Panc1 (cell line): ENCODE data around the gene MED9. TPM values are rescaled to one million over a fixed set of nuclear protein-coding genes. Genes with fewer than 3 reads are reported as not detected.
"Not testable (repeated sequence)": the region's sequence is repeated elsewhere in the genome, so short reads cannot be mapped to it uniquely, and the experiment has no call there.

Experiments used
- ATAC-seq: fragments of 200-7000 bp; cut with Tn5 transposase; 2 replicates; pipeline ENCODE4 v1.9.1; 2020; ENCODE audit warnings: mild to moderate bottlenecking, moderate library complexity
- BruUV-seq: library from RNA; stranded (reverse); fragments of 400-500 nt; replicated peaks from 2 replicates; lab custom pipeline; 2021; lab: Mats Ljungman, UMichigan
- CTCF ChIA-PET: fragments of 300-600 bp; sonication (Branson Sonifier 250); formaldehyde crosslinking; loops from one replicate; lab custom pipeline; 2022; ENCODE audit warnings: antibody characterized with exemption; lab: Charles Lee
- POLR2A ChIA-PET: fragments of 300-600 bp; sonication (Branson Sonifier 250); formaldehyde crosslinking; loops from one replicate; lab custom pipeline; 2022; ENCODE audit warnings: antibody characterized with exemption; lab: Charles Lee
- DNase-seq: peaks from one replicate; pipeline ENCODE4 v3.0.0-alpha.2; 2010; ENCODE audit warnings: low read depth, low spot score
- H3K27ac ChIP-seq: 2 replicates; pipeline ENCODE4 v1.5.1; 2011; ENCODE audit warnings: mild to moderate bottlenecking, low read length, inconsistent platforms
- H3K27me3 ChIP-seq: fragments of 200-500 bp; sonication (Bioruptor generic); 2 replicates; pipeline ENCODE4 v1.6.0; 2014; ENCODE audit warnings: low read length, inconsistent platforms; ENCODE audit not compliant: control insufficient read depth, insufficient read depth
- H3K36me3 ChIP-seq: fragments of 200-500 bp; sonication (Bioruptor generic); 2 replicates; pipeline ENCODE4 v1.5.1; 2014; ENCODE audit warnings: inconsistent platforms, mild to moderate bottlenecking, low read length, moderate library complexity; ENCODE audit not compliant: control insufficient read depth, insufficient read depth
- H3K4me1 ChIP-seq: 2 replicates; pipeline ENCODE4 v1.5.1; 2011; ENCODE audit warnings: inconsistent platforms, mild to moderate bottlenecking, low read length, moderate library complexity; ENCODE audit not compliant: control insufficient read depth, insufficient read depth
- H3K4me3 ChIP-seq, 2 experiments: 2 replicates each; pipeline ENCODE4 v1.5.1; 2011 to 2012; ENCODE audit warnings: low read depth in 2 of 2, low read length in 2 of 2, mild to moderate bottlenecking in 2 of 2, inconsistent platforms in 1 of 2, moderate library complexity in 1 of 2
- H3K9me3 ChIP-seq: fragments of 200-500 bp; sonication (Bioruptor generic); 2 replicates; pipeline ENCODE4 v1.5.1; 2014; ENCODE audit warnings: low read depth, mild to moderate bottlenecking, inconsistent platforms, low read length, moderate library complexity; ENCODE audit not compliant: control insufficient read depth, insufficient read depth
- CTCF ChIP-seq: fragments of 450-650 bp; IDR thresholded peaks from 2 replicates; pipeline ENCODE4 v1.5.1; 2017; ENCODE audit warnings: mild to moderate bottlenecking
- POLR2AphosphoS5 ChIP-seq: IDR thresholded peaks from 2 replicates; pipeline ENCODE4 v1.6.1; 2012; ENCODE audit warnings: mild to moderate bottlenecking, low read depth, low read length, moderate library complexity
- REST ChIP-seq, 2 experiments: IDR thresholded peaks; 2 replicates each; pipeline ENCODE4 v1.6.1; 2011 to 2012; ENCODE audit warnings: low read depth in 2 of 2, control low read depth in 1 of 2, low read length in 1 of 2, mild to moderate bottlenecking in 1 of 2, moderate library complexity in 1 of 2; ENCODE audit not compliant: insufficient read depth in 1 of 2
- SIN3A ChIP-seq: IDR thresholded peaks from 2 replicates; pipeline ENCODE4 v1.6.1; 2012; ENCODE audit warnings: low read depth, mild to moderate bottlenecking, low read length, moderate library complexity, borderline replicate concordance; ENCODE audit not compliant: insufficient read depth
- TCF7L2 ChIP-seq: IDR thresholded peaks from 2 replicates; pipeline ENCODE4 v1.6.1; 2011; ENCODE audit warnings: mild to moderate bottlenecking, low read depth, low read length, inconsistent platforms
- in situ Hi-C: cut with HindIII; loops from 2 replicates; pipeline ENCODE4 v1.10.0; 2016; ENCODE audit warnings: low sequenced_read_pairs, low pct_unique_long_range_greater_than_20kb
- intact Hi-C: fragments of 100-400 bp; cut with micrococcal nuclease; formaldehyde crosslinking; loops from one replicate; pipeline ENCODE4 v1.10.0; 2022; ENCODE audit not compliant: unreplicated experiment
- total RNA-seq: library from RNA; stranded (reverse); gene quantifications from one replicate; pipeline ENCODE4 v1.2.1, GENCODE V29; 2021; ENCODE audit not compliant: unreplicated experiment

Gene MED9
- total RNA-seq, 1 experiment from 2014 or later = 11.1 TPM

- Histone ChIP-seq H3K9me3 (no peaks in the 10 kb centered on the region), H3K27ac (no peak overlapping the region), H3K36me3 (no peaks in the 10 kb centered on the region), H3K4me1 (no peaks in the 10 kb centered on the region), H3K4me3 (no peak overlapping the region), H3K27me3 (peaks cover 2% of the 10 kb centered on the region)
- TF ChIP-seq CTCF (no peak), REST (IDR thresholded peaks at IDR 0.05; ENCODE audit: insufficient read depth in 1 of 2, low read depth in 2 of 2, low read length in 1 of 2) (no peak), SIN3A (no peak), TCF7L2 (no peak), POLR2AphosphoS5 (no peak)
- POLR2A ChIA-PET = interaction anchor here (0.6 kb wide), 1 partner anchor 51 kb away, joined by 4 read pairs; no protein-coding TSS in a partner anchor
- intact Hi-C loops = no loop called here
- no TSS peak for BruUV-seq
- no peak for ATAC-seq
- in situ Hi-C loops = no loop called here
- CTCF ChIA-PET = no interaction called here
- no peak for DNase-seq
Observed at GRCh38 chr17:17462048-17462824, 14.6 kb upstream of the MED9 start.

- Histone ChIP-seq H3K9me3 (no peaks in the 10 kb centered on the region), H3K4me3 (no peak overlapping the region), H3K27me3 (peaks cover 2% of the 10 kb centered on the region), H3K27ac (no peak overlapping the region), H3K36me3 (no peaks in the 10 kb centered on the region), H3K4me1 (no peaks in the 10 kb centered on the region)
- DNase-seq (no peak), ATAC-seq (no peak)
- CTCF ChIA-PET = no interaction called here
- no peak for TF ChIP-seq POLR2AphosphoS5
- TF ChIP-seq REST (IDR thresholded peaks at IDR 0.05; ENCODE audit: insufficient read depth in 1 of 2, low read depth in 2 of 2, low read length in 1 of 2) = no peak
- TF ChIP-seq SIN3A = no peak
- no peak for TF ChIP-seq TCF7L2
- no peak for TF ChIP-seq CTCF
- intact Hi-C loops = no loop called here
- no TSS peak for BruUV-seq
- in situ Hi-C loops = no loop called here
- POLR2A ChIA-PET = no interaction called here
Observed at GRCh38 chr17:17463821-17464220, 13.0 kb upstream of the MED9 start.

- ATAC-seq, H3K27ac ChIP-seq, in situ Hi-C loops, DNase-seq, CTCF ChIA-PET, intact Hi-C loops, H3K4me3 ChIP-seq, H3K4me1 ChIP-seq, H3K9me3 ChIP-seq, BruUV-seq, H3K36me3 ChIP-seq, POLR2A ChIA-PET, H3K27me3 ChIP-seq: not testable (repeated sequence)
Observed at GRCh38 chr17:17465878-17466277, 10.9 kb upstream of the MED9 start.
